CD4-positive, alpha-beta T cell treated with Interleukin-10 for 1 hour (primary cell): ENCODE results near the gene ZNF202.
A peak's percentile ranks its signal among the peaks of the same experiment; 100 is the strongest.
"Not testable (repeated sequence)": the region's sequence is repeated elsewhere in the genome, so short reads cannot be mapped to it uniquely, and the experiment has no call there.

Experiments
- DNase-seq: peaks from one replicate; pipeline ENCODE4 v3.0.0-alpha.2; 2020

ZNF202 gene

DNA sequence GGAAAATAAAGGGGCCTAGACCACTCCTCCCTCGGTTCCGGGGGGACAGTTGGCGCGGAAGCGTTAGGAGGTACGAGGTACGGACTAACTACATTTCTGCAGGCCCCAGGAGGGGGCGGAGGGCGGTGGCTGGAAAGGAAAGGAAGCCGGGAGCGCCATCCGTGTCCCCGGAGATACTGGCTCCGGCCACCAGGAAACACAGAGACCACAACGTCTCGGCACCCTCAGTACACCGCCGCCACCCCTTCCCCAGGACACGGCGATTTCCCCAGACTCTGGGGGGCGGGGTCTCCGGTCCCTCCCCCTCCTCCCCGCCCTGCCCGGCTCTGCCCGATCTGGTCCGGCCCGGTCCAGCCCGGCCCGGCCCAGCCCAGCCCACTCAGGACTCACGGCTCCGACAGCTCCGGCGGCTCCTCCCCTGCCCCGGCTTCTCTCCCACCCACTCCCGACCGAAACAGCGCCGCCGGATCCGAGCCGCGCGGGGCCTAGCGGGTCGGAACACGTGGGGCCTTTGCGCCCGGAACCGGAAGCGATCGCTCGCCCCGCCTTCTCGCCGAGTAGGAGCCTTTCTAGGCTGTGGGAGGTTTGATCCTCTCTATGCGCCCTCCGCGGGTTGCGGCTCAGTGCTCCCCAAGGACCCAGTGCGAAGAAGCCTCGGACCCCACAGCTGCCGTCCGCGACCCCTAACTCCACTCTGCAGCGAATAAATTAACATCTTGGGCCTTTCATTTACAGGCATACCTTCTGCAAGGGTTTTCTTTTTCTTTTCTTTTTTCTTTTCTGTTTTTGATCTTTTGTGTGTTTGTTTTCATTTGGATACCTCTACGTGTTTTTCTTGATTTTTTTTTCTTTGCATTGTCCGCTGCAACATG is at the start of gene ZNF202:
Gene ZNF202, minus strand, starts transcription at position 502 of the 872 bp plus-strand sequence. CDS start 10,772 bp downstream, outside the sequence.
- peak; percentile 92 for DNase-seq

DNA sequence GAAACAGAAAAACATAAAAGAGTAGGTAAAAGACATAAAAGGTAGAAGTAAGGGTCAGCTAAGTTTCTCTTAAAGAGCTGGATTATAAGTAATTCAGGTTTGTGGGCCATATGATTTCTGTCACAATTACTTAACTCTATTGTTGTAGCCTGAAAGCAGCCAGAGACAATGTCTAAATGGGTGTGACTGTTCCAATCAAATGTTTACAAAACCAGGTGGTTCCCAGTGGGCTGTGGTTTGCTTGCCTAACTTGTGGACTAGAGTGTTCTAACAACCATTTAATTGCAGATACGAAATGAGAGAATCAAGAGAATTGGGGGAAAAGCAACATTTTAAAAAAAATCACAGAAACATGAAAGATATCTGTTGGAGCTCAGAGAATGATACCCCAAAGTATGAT is 42.1 kb upstream of the ZNF202 start:
- no peak for DNase-seq

DNA sequence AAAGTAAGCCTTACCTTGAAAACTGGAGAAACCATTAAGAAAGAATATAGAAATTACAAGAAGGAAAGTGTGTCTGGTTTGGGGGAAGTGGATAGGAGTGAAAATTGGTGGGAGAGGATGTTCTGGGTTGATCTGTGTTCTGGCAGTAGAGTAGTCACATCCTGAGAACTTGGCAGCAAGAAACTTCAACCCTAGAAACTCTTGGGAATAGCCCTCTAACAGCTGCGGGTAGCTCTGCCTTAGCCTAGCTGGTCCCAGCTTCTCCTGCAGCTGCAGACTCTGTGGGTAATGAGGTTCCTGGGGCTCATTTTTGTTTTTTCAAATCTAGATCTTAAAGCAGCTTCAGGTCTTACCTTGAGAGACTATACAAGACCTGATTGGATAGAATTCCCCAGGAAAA is 37.1 kb upstream of the ZNF202 start:
- no peak for DNase-seq

DNA sequence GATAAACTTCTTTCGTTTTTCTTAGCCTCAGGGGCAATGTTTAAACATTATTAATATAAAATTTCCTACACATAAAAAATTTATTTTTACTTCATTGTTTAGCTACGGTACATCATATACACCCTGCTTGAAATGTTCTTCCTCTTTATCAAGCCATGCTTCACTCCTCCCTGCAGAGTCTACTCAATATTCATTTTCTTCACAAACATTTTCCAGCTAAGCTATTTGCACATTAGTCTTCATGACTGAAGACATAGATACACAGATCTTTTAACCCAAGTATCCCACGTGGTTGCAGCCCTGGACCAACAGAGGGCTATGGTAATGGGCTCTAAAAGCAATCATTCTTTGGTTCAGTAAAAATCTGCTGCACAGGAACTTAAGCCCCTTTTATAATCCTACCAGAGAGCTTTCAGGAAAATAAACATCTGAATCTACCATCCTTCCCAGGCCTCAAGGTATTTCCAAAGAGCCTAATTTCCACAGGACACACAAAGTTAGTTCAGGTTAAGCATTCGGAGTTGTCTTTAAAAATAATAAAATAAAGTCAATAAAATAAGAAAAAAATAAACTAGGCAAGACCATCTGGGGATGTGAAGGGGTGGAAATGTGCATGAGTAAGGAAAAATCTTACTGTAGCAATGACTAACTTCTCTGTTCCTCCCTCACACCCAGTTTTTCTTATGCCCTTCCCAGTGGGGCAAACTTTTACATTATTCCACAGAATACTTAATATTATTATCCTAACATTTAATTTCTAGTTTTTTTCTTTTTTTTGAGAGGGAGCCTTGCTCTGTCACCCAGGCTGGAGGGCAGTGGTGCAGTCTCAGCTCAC is 34.5 kb upstream of the ZNF202 start:
- no peak for DNase-seq

DNA sequence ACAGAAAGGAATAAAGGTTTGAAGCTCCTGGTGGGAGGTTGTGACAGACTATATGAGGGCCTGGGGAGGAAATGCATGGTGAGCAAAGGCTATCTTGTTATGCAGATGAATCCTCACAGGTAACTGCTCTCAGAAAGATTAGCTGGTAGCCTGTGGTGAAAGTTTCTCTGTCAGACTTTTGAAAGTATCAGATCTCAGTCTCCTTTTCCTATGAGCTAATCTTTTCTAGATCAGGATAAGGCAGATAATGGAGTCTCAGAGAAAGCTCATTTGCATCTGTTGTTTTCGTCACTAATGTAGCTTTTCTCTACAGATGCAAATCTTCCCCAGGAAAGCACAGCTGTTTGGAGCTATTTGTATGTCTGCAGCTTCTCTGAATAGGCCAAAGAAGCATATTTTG is 33.8 kb upstream of the ZNF202 start:
- DNase-seq = no peak

DNA sequence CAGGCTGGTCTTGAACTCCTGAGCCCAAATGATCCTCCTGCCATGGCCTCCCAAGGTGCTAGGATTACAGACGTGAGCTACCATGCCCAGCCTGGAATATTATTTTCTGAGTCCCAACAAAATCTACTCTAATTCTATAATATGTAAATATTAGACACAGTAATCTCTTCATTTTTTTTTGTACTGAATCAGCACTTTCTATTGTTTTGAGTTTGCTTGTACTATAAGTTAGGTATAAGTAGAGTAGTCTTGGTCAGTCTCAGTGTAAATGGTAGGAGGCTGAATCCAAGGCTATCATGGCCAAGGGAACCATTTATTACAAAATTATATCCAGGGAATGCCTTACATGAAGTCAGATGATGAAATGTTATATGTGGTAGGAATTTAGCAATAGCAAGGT is 32.5 kb upstream of the ZNF202 start:
- no peak for DNase-seq

DNA sequence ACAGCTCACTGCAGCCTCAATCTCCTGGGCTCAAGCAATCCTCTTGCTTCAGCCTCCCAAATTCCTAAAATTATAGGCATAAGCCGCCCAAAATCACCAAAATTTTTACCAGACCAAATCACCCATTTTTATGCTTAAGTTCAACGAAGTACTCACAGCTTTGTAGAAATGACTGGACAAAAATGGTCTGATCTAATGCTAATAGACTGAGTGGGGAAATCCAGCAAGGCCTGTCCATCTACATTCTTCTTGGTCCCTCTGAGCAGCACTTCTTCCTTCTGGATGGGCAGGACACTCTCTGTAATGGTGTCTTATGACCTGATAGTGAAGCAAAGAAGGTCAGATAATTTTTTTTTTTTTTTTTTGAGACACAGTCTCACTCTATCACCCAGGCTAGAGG is 31.6 kb upstream of the ZNF202 start:
- no peak for DNase-seq

DNA sequence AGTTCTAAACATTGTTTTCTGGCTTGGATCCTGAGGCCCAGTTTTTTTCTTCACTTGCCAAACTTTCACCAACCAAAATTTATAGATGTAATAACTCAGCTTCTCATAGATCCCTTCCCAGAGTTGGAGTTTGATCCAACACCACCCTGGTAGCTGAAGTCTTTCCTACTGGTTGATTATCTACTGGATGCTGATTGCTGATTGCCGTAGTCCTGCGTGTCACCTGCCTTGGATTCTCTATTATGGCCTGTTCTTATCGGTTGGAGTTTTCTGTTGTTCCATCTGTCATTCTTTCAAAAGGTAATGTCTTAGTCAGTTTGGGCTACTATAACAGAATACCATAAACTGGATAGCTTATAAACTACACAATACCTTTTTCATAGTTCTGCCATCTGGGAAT is 30.2 kb upstream of the ZNF202 start:
- DNase-seq = no peak

DNA sequence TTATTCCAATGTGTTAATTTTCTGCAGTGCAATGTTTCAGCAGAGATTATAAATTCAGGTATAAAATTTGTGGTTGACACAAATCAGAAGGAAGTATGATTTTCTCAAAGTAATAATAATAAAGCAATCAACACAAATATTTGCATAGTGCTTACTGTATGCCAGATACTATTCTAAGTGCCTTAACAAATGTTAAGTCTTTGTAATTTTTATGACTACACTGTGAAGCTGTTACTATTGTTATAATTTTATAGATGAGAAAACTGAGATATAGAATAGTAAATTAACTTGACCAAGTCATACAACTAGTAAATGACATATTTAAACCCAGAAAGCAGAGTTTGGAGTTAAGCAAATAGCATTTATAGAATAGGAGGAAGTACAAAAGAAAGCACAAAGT is 29.3 kb upstream of the ZNF202 start:
- no peak for DNase-seq

DNA sequence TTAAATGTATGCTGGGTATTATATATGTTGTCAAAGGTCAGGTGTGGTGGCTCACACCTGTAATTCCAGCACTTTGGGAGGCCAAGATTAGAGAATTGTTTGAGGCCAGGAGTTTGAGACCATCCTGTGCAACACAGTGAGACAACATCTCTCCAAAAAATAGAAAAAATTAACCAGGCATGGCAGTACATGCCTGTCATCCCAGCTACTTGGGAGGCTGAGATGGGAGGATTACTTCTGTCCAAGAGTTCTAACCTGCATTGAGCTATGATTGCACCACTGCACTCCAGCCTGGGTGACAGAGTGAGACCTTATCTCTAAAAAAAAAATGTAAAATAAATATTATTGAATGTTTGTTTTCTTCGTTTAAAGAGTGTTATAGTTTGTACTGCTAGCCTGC is 24.1 kb upstream of the ZNF202 start:
- DNase-seq = no peak

DNA sequence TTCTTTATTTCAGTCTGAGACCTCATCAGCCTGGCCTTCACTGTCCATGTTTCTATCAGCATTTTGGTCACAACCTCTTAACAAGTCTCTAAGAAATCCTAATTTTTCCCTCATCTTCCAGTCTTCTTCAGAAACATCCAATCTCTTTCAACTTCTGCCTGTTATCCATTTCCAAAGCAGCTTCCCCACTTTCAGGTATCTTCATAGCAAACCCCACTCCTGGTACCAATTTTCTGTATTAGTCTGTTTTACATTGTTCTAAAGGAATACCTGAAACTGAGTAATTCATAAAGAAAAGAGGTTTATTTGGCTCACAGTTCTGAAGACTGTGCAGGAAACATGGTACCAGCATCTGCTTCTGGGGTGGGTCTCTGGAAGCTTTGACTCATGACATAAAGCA is 21.0 kb upstream of the ZNF202 start:
- no peak for DNase-seq

DNA sequence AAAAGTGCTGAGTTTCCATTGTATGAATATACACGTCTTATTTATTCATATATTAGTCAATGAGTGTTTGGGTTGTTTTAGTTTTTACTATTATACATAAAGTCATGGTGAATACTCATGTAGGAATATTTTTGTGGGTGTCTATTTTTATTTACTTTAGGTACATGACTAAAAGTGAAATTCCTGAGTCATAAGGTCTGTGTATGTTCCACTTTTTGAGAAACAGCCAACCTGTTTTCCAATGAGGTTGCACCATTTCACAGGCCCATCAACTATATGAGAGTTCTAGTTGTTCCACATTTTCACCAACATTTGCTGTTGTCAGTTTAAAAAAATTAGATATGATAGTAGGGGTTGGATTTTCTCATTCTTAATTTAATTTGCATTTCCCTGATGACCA is 19.4 kb upstream of the ZNF202 start:
- no peak for DNase-seq

DNA sequence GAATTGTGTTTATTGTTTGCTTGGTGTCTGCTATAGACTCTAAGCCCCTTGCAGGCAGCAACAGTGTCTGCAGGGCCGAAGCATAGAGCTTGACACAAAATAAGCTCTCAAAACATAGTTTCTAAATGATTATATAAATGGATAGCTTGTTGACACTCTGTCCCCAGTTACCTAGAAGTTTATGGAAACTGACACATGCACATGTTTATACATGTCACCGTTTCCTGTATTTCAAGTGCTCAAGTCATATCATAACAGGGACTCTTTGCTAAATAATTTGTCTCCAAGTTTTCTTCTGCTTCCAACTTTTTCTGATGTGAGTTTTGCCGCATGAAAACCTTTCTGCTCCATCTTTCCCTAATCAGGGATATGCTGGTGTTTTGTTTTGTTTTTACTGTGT is 16.5 kb upstream of the ZNF202 start:
- DNase-seq = no peak

DNA sequence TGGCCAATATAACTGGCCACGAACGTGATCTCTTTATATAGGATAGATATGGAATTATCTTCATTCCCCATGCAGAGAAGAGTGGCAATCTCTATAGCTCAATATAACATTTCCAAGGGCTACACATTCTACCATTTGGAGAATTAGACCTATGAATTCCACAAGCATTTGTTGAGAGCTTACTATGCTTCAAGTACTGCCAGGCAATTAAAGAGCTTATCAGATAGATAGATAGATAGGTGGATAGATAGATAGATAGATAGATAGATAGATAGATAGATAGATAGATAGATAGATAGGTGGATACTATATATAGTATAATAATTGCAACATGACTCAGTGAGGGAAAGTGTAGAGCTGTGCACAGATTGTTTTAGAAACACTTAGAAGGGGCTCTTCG is 14.4 kb upstream of the ZNF202 start:
- no peak for DNase-seq

DNA sequence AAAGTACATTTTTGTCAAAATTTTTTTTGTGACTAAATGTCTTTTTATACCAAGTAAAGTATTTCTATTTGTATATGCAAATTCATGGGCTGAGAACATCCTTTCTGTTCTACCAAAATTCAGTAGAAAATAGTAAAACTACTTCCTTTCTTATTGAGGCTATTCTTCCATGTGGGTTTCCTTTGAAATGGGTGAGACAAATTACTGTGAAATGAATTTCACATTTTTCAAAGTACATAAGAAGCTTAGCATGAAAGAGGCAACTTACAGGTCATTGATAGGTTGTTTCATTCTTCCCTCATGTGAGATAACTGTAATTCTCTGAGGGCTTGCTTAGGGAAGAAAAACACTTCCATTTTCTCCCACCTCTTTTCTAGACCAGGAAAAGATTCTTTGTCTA is 13.9 kb upstream of the ZNF202 start:
- DNase-seq = no peak

DNA sequence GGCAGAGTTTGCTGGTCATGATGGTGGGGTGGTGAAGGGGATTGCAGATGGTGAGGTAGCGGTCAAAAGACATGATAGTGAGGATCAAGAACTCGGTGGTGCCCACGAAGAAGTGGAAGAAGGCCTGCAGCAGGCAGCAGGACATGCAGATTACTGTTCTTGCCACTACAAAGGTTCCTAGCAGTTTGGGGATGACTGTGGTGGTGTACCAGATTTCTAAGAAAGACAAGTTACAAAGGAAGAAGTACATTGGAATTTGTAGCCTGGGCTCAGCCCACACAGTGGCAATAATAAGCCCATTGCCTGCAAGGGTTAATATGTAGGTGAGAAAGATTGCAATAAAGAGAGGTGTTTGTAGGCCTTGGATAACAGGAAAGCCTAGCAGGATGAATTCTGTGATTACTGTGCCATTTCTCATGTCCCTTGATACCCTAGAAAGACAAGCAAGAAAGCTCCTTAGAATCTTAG is 12.7 kb upstream of the ZNF202 start, which contains the start of gene OR6X1:
Gene OR6X1, minus strand, starts transcription at position 418 of the 468 bp plus-strand sequence. Its CDS starts 0 bp downstream, at position 418.
- no peak for DNase-seq

DNA sequence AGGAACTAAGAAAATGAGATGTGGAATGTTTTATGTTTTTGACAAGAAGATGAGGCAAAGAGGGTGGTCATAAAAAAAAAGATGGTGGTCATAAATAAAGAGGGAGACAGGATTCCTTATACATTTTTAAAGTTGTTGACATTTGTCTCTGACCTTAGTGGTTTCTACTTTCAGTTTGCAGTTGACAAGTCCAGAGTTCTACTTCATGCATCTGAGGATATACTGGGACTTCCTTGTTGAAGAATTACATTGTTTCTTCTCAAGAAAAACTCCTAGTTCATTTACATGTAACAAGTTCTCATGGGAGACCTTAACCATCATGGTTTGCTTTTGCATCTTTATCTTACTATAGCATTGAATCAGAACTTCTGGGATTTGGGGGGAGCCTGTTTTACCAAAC is 11.7 kb upstream of the ZNF202 start:
- DNase-seq = no peak

DNA sequence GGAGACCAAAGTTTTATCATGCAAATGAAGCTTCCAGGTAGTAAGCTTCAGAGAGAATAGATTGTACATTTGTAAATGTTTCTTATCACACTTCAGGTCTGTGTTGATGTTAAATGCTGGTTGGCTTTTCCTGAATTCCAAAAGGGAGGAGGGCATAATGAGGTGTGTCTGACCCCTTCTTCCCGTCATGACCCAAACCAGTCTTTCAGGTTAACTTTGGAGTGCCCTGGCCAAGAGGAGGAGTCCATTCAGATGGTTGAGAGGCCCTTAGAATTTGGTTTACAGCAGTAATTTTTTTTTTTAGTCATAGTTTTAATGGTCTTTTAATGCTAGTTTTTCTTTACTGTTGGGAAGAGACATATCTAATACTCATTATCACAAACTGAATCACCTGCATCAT is 10.3 kb upstream of the ZNF202 start:
- DNase-seq = no peak

DNA sequence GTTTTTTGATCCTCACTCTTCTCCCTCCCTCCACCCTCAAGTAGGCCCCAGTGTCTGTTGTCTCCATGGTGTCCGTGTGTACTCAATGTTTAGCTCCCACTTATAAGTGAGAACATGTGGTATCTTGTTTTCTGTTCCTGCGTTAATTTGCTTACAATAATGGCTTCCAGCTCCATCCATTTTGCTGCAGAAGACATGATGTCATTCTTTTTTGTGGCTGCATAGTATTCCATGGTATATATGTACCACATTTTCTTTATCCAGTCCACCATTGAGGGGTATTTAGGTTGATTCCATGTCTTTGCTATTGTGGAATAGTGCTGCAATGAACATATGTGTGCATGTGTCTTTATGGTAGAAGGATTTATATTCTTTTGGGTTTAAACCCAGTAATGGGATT is 6.9 kb upstream of the ZNF202 start:
- DNase-seq = not testable (repeated sequence)

DNA sequence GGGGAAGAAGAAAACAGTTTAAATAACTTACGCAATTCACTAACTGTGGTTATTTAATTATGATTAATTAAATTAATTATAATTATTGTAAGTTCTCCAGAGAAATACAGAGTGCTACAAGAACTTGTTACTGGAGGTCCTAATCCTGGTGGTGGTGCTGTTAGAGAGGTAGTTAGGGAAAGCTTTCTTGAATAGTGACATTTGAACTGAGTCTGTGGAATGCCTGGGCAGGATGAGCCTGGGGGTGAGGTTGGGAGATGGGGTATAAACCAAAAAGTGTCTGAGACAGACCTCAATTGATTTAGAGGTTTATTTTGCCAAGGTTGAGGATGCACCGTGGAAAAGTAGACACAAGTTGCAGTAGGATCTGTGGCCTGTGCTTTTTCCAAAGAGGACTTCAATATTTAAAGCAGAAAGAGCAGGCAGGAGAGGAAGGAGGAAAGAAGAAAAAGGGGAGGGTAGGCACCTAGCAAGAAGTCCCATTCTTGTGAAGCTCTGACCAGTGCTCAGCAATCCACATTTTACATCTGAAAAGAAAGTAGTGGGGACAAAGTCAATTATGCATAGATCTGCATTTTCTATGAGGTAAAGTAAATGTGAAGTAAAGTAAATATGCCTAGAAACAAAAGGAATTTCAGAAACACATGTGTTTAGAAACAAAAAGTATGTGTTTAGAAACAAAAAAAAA is 4.4 kb upstream of the ZNF202 start:
- no peak for DNase-seq

DNA sequence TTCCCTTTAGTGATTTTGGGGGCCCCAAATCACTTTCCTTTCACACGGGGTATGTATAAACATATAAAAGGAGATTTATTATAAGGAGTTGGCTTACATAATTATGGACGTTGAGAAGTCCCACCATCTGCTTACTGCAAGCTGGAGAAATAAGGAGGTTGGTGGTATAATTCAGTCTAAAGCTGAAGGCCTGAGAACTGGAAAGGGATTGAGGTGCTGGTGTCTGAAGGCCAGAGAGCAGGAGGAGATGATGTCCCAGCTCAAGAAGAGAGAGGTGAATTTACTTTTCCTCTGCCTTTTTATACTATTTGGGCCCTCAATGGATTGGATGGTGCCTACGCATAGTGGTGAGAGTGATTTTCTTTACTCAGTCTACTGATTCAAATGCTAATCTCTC is 1.3 kb upstream of the ZNF202 start:
- DNase-seq = no peak

DNA sequence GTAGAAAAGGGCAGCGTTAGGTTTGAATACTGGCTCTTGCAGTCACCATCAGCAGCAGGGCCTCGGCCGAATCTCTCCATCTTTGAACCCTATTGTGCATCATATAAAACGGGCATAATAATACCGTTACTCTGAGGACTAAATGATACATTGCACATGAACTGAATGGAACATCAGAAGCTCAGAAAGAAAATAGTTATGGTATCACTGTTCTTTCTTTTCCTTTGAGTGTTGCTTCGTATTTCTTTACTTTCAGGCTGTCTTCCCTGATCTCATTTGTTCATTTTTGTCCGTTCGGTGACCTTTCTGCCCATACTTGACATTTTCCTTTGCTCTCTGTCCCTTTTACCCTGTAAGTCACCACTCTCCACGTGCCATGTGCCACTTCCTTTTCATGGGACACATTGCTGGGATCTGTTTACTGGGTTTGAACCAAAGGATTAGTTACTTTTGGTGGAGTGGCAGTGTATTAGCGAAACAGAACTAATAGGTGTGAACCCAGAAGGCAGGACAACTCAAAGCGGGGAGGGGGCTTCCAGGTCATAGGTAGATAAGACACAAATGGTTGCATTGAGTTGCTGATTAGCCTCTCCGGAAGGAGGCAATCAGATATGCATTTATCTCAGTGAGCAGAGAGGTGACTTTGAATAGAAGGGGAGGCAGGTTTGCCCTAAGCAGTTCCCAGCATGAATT is 717 bp upstream of the ZNF202 start:
- peak; percentile 11 for DNase-seq

DNA sequence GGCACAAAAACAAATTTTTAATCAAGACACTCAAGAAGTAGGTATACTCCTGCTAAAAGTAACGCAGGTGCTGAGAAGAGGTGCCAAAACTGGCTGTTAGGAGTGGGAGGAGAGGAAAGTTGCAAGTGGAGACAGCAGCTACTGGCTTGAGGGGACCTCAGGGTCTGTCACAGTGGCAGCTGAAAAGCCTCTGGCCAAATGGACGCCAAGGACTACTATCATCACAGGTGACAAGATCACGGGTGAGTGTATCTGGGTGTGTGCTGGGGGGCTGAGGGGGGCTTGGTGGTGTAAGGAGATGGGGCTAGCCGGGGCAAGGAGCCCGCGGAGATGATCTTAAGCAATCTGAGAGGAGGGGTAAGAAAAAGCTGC is 687 bp downstream of the ZNF202 start:
- no peak for DNase-seq
